GM18861 (cell line): ENCODE results near the gene PRSS57.
"Not testable (repeated sequence)": the region's sequence is repeated elsewhere in the genome, so short reads cannot be mapped to it uniquely, and the experiment has no call there.

Experiments
- ATAC-seq: cut with Tn5 transposase; IDR thresholded peaks from one replicate; pipeline ENCODE4 v1.9.1; 2021; ENCODE audit not compliant: unreplicated experiment

The PRSS57 gene

DNA sequence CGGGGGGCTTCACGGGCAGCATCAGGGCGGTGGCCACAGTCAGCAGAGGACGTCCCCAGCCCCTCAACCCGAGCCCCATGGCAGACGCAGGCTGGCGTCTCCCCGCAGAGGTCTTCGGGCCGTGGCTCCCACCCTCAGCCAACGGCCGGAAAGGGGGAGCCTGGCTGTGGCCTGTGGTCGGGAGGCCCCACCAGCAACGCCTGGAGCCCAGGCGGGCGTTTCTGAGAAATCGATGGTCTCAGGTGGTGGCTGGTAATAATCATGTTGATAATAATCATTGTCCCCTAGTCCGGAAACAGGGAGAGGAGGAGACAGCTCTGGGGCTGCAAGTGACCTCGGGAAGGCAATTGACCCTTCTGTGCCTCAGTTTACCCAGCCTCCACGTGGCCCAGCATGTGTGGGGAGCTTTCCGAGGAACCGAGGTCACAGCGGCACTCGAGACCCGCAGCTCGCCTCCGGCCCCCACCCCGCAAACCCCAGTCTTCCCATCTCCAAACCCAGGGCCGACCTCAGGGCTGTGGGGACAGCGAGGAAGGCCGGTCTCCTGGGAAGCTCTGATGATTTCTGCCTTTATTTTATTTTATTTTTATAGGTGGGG is at the start of gene PRSS57:
Gene PRSS57 (minus strand): TSS at position 101 of the 598 bp plus-strand sequence. CDS start 22 bp downstream, at position 79.
- ATAC-seq = no peak

DNA sequence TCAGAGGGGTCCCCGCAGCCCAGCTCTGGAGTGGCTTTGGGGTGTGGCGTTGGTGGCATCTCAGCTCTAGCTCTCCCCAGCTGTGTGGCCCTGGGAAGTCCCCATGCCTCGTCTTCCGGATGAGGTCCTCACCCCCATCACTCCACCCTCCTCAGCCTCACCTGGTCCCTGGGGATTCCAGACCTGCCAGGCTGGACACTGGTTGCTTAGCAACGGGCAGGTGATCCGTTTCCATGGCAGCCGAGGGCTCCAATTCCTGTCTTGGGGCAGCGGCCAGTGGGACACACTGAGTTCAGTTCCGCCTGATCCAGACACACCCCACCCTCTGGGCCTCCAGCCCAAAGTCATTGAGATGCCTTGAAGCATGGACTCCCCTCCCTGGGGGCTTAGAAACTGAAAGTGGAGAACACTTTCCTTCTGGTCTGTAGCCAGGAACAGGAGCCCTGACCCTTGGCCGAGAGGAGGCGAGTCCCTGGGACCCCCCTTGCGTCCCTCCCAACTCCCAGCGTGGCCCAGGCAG is 48.0 kb upstream of the PRSS57 start:
- no peak for ATAC-seq

DNA sequence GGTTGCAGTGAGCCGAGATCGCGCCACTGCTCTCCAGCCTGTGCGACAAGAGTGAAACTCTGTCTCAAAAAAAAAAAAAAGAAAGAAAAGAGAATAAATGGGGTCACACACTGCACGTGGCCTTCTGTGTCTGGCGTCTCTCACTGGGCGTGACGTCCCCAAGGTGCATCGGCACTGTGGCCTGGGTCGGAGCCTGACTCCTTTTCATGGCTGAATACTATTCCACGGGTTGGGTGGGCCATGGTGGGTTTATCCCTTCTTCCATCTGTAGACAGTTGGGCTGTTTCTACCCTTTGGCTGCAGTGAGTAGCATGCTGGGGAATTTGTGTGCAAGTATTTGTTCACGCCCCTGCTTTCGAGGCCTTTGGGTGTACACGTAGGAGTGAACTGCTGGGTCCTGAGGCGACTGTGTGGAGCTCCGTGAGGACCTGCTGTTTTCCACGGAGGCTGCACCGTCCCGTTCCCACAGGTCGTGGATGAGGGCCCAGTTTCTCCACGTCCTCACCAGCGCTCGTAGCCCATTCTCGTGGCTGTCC is 47.4 kb upstream of the PRSS57 start:
- no peak for ATAC-seq

DNA sequence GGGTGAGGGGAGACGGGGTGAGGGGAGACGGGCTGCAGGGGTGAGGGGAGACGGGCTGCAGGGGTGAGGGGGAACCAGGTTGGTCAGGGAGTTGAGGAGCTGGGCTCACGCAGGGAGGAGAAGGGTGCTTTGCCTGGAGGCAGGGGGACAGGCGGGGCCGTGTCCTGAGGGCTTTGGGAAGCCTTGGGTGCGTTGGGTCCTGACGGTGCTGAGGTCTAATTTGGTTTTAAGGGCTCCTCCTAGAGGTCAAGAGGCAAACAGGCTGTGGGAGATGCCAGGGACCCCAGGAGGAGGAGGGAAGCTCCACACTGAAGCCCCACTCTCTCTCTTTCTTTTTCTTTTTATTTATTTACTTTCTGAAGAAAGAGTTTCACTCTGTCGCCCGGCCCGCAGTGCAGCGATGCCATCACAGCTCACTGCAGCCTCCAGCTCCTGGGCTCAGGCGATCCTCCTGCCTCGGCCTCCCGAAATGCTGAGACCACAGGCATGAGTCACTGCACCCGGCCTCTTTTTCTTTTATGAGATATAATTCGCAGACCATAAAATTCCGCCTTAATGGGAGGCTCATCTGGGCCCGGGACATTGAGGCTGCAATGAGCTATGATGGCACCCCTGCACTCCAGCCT is 46.4 kb upstream of the PRSS57 start:
- no peak for ATAC-seq

DNA sequence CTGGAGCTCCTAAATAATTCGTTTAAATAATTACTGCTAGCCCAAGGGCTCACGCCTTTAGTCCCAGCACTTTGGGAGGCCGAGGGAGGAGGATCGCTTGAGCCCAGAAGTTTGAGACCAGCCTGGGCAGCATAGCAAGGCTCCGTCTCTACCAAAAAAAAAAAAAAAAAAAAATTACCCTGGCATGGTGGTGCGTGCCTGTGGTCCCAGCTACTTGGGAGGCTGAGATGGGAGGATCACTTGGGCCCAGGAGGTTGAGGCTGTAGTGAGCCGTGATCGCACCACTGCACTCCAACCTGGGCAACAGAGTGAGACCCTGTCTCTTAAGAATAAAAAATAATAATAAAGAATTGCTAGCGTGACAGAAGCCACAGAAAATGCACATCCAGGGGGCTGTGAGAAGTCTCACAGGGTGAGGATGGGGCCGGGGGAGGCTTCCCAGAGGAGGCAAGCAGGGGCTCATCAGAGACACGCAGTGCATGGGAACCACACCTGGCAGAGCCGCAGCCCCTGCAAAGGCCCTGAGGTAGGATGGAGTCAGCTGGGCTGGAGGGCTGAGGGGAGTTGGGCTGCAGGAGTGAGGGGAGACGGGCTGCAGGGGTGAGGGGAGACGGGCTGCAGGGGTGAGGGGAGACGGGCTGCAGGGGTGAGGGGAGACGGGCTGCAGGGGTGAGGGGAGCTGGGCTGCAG is 45.7 kb upstream of the PRSS57 start:
- ATAC-seq = not testable (repeated sequence)

DNA sequence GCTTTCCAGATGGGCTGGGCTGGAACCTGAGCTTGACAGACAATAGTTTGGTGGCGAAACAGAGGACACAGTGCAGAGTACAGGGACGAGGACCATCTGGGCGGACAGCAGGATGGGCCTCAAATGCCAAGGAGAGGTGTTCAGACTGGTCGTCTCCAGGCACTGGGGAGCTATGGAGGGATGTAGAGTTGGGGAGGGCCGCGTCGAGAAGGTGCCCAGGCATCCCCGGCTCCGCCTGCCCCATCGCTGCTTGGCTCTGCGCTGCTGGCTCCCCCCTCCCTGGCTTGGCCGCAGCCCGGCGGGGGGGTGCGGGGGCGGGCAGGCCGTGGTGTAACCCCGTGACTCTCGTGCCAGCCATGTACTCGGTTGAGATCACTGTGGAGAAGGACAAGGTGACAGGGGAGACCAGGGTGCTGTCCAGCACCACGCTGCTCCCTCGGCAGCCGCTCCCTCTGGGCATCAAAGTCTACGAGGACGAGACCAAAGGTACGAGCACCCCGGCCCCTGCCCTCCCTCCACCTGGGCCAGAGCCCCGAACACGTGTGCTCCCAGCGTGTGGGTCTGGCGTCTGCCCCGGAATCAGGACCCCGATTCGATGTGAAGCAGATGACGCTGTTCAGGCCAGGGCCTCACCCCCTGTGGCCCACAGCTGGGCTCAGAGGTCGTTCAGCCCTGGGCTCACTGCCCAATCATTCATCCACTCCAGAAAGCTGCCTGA is 44.9 kb upstream of the PRSS57 start:
- ATAC-seq = no peak

DNA sequence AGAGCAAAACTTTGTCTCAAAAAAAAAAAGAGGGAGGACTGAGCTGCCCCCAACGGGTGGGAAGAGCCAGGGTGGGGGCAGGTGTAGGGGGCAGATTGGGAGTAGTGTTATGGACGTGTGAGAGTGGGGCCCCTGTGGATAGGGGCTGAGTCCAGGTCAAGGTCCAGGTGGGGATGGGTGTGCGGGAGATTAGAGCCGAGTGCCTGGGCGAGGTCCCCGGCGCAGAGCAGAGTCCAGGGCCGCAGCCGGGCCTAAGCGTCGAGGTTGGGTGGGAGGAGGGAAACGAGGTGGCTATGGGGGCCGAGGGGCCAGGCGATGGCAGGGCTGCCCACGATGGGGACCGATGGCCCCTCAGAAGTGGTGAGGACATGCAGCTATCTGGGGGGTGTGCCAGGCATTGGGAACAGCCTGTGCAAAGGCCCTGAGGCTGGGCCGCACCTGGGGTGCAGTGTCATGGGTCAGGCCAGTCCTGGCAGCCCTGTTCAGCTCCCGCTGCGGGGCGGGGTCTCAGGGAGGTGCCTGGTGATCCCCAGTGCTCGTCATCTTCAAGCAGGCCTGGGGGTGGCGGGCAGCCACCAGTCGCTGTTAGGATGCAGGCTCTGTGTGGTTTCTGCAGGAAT is 43.4 kb upstream of the PRSS57 start:
- ATAC-seq = no peak

DNA sequence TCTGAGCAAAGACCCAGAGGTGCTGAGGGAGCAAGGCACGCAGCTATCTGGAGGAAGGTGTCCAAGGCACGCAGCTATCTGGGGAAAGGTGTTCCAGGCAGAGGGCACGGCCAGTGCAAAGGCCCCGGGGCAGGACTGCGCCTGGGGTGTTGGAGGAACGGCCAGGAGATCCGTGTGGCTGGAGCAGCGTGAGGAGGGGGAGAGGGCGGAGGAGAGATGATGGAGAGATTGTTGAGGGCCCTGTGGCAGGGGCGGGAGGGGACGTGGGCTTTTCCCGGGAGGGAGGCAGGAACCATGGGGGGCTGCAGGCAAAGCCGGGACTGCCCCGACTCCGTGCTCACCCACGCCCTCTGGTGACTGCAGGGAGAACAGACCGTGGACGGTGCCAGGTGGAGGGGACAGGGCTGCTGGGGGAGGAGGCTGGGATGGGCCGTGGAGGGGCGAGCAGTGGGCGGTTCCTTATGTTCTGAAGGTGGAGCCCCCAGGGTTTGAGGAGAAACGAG is 42.4 kb upstream of the PRSS57 start:
- ATAC-seq = no peak

DNA sequence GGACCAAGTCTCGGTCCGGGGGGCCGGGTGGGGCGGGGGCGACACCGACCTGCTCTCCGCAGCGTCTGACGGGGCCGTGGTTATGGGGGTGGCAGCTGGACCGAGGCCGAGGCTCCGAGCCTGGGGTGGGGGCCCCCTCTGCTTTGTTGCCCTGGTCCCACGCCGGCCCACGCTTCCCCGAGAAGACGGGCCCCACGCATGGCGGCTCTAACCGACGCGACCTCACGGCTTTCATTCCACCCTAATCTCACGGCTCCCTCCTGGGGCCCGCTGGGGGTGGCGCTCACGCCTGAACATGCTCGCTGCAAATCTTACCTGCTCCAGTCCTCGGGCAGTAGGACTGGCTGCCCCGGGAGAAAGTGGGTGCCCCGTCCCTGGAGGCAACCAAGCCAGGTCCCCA is 40.9 kb upstream of the PRSS57 start:
- no peak for ATAC-seq

DNA sequence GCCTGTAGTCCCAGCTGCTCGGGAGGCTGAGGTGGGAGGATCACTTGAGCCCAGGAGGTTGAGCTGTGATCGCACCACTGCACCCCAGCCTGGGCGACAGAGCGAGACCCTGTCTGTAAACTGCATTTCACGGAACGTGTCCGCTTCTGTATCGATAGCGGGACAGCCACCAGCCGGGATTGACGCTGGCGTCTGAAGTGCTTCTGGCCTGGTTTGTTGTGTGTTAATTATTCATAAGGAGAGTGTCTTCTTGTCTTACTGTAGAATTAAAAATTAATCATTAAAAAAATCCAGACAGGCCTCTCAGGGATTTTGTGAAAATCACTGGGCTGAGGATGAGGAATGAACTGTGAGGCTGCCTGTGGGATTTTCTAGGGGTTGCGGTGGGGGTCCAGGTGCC is 39.5 kb upstream of the PRSS57 start:
- no peak for ATAC-seq

DNA sequence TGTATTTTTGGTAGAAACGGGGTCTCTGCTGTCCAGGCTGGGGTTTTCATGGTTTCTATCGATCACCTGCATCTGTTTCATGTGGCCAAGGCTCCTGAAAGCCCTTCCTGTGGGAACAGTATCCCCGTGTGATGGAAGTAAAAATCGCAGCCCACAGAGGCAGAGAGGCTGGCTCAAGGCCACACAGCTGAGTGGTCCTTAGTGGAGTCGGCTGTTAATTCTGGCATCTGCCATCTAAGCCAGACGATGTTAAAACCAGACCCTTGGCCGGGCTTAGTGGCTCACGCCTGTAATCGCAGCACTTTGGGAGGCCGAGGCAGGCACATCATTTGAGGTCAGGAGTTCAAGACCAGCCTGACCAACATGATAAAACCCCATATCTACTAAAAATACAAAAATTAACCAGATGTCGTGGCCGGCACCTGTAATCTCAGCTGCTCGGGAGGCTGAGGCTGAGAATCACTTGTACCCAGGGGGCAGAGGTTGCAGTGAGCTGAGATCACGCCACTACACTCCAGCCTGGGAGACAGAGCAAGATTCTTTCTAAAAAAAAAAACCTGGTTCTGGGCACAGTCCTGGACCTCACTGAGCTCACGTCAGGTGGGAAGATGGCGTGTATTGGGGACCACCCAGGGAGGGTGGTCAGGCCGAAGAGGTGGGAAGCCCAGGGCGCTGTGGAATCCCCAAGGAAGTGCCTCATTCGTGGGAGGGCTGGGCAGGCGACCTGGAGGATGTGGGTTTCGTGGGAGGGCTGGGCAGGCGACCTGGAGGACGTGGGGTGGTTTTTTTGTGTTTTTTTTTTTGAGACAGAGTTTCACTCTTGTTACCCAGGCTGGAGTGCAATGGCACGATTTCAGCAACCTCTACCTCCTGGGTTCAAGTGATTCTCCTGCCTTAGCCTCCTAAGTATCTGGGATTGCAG is 37.2 kb upstream of the PRSS57 start:
- no peak for ATAC-seq

DNA sequence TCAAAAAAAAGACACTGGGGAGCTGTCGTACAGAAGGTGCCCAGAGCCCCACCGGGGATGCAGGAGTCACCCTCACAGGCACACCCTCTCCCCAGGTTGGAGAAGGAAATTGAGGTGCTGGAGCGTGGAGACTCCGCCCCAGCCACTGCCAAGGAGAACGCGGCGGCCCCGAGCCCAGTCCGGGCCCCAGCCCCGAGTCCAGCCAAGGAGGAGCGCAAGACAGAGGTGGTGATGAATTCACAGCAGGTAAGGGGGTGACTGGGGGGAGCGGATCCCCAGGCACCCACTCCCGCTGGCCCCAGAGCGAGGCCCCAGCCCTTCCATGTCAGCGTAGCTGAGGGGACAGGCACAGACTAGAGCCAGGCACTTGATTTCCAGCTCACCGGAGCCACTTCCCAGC is 35.7 kb upstream of the PRSS57 start:
- no peak for ATAC-seq

DNA sequence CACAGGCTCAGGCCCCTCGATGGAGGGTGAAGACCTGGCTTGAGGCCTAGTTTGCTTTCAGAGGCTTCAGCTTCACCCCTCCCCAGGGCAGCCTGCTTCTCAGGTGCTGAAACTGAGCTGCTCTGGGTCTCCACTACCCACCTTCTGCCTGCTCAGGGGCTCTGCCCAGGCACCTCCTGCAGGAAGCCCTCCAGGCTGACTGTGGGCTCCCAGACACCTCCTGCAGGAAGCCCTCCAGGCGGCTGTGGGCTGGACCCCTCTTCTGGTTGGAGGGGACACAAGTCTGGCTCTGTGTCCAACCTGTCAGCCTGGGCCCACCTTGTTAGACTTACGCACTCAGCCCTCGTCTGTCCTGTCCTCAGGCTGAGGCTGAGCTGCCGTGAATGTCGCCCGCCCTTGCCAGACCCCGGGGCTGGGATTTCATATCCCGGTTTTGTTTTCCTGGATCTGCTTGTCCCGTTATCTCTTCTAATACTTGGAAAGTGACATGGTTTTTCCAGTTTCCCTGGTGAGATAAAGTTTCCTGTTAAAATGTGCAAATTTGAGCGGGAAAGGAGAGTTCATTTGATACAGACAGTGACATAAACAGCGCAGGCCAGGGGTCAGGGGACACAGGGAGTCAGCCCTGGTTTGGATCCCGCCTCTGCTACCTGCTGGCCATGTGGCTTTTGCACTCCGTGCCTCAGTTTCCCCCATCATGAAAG is 34.9 kb upstream of the PRSS57 start:
- ATAC-seq = no peak

DNA sequence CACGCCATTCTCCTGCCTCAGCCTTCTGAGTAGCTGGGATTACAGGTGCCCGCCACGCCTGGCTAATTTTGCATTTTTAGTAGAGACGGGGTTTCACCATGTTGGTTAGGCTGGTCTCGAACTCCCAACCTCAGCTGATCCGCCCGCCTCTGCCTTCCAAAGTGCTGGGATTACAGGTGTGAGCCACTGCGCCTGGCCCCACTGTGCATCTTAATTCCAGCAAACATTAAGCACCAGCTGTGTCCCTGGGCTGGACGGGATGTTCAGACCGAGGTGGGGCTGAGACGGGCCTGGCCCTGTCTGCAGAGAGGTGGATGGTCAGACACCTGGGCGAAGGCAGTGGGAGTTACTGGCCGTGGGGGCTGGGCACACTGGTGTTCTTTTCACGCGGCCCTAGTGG is 34.3 kb upstream of the PRSS57 start:
- not testable (repeated sequence) for ATAC-seq

DNA sequence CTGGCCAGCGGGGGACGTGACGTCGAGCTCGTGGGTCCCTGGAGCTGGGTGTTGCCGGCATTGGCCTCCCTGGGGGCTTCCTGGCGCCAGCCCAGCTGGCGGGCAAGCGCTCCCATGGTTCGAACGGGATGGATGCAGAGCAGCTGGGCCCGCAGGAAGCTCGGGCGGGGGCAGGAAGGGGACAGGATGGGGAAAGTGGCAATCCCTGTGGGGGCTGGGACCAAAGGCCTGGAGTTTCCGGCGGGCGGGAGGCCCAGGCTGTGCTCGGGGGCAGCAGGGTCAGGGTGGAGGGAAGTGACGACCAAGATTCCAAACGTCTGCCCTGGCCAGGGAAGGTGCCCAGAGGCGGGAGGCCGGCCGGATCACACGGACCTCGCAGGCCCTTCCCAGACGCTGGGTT is 32.8 kb upstream of the PRSS57 start:
- no peak for ATAC-seq

DNA sequence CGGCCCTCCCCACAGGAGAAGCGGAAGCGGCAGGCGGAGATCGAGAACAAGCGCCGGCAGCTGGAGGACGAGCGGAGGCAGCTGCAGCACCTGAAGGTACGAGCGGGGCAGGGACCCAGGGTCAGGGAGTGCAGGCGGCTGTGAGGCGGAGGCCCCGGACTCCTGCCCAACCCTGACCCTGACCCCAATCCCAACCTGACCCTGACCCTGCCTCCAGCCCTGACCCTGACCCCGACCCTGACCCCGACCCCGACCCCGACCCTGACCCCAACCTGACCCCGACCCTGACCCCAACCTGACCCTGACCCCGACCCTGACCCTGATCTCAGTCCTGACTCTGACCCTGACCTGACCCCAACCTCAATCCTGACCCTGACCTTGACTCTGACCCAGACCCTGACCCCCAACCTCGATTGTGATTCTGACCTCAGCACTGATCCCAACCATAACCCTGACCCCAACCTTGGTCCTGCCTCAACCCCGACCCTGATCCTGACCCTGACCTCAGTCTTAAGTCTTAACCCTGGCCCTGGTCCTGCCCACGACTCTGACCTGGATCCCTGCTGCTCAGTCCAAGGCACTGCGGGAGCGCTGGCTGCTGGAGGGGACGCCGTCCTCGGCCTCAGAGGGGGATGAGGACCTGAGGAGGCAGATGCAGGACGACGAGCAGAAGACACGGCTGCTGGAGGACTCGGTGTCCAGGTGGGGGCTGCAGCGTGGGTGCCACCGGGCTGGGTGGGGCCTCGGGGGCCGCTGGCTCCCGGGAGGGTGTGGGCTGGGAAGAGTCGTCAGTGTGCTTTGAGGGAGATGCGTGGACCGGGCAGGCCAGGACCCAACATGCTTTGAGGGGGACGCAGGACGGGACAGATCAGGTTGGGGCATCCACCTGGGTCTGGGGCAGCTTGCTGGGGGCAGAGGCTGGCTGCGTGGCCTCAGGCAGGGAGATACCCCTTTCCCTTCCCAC is 32.0 kb upstream of the PRSS57 start:
- ATAC-seq = no peak

DNA sequence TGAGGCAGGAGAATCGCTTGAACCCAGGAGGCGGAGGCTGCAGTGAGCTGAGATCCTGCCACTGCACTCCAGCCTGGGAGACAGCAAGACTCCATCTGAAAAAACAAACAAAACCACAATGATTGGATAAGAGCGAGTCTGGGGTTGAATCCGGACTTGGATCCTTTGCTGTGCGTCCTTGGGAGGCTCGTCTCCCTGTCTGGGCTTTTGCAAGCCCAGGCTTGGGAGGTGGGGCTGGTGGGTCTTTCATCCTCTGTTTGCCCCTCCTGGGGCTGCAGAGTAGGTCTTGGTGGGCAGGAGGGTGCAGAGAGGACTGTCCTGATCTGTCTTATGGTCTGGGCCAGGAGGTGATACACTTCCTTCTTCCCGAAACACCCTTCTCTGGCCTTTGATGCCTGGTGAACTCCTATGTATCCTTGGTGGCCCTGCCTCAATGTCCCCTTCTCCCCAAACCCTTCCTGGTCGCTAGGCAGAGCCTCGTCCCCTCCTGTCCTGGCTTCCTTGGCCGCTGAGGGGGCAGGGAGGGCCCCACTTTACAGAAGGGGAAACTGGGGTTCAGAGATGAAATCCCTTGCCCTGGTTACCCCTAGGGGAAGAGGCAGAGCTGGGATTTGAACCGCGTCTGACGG is 30.3 kb upstream of the PRSS57 start:
- ATAC-seq = no peak
